GM12873 (cell line): ENCODE measurements around the gene ZNF496.

ENCODE experiments used
- TF ChIP-seq, protein P1 (sequence below): IDR thresholded peaks from 2 replicates; pipeline ENCODE4 v1.5.1; 2012; ENCODE audit warnings: low read depth, mild to moderate bottlenecking, moderate library complexity, low read length, control low read depth; ENCODE audit not compliant: insufficient read depth; ENCODE audit errors: missing control alignments

Gene ZNF496

DNA sequence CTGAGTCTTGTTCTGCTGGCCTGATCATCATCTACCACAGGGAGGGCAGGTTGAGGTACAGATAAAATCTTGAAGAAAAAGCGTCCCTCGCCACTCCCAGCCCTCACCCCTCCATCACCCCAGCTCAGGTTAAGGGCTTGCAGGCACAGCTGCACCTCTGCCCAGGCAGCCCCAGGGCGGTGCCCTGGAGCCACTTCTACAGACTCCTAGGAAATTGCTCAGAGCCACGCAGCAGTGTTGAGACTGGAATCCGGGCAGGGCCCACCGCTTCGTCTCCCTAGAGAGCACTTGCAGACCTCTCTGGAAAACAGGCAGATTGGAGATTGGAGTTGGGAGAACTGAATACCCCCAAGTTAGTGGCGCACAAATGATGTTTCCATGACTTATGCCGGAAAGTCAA is 40.5 kb downstream of the ZNF496 start:
- TF ChIP-seq, protein P1, sequence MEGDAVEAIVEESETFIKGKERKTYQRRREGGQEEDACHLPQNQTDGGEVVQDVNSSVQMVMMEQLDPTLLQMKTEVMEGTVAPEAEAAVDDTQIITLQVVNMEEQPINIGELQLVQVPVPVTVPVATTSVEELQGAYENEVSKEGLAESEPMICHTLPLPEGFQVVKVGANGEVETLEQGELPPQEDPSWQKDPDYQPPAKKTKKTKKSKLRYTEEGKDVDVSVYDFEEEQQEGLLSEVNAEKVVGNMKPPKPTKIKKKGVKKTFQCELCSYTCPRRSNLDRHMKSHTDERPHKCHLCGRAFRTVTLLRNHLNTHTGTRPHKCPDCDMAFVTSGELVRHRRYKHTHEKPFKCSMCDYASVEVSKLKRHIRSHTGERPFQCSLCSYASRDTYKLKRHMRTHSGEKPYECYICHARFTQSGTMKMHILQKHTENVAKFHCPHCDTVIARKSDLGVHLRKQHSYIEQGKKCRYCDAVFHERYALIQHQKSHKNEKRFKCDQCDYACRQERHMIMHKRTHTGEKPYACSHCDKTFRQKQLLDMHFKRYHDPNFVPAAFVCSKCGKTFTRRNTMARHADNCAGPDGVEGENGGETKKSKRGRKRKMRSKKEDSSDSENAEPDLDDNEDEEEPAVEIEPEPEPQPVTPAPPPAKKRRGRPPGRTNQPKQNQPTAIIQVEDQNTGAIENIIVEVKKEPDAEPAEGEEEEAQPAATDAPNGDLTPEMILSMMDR = no peak

DNA sequence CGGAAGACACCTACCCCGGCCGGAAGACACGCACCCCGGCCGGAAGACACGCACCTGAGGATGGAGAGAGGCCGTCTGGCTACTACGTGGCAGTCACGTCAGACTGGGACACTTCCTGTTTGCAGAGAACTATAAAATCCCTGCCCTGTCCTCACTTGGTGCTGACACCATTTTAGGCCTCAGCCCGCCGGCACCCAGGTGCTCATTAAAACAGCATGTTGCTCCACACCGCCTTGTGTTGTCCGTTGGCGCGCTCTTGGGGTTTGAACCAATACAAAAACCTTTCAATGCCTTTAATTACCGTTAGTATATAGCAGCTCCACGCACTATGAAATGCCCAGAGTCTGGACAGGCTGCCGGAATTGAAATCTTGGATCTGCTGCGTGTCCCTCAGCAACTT is 41.1 kb downstream of the ZNF496 start:
- TF ChIP-seq, protein P1 = no peak

DNA sequence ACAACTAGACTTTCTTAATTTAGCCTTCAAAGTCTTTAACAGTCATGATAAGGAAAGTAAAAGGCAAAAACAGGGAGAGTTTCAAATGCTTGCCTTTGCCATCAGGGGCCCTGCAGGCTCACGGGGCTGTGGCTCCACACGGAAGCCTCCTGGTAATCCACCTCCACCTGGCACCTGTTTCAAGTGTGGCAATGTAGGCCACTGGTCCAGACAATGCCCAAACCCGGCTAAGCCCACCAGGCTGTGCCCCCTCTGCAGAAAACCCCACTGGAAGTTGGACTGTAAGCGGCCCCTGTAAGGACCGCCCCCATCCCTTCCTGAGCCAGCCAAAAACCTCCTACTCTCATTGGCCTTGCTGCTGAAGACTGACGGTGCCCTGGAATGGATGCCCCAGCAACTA is 43.3 kb downstream of the ZNF496 start:
- TF ChIP-seq, protein P1 = no peak

DNA sequence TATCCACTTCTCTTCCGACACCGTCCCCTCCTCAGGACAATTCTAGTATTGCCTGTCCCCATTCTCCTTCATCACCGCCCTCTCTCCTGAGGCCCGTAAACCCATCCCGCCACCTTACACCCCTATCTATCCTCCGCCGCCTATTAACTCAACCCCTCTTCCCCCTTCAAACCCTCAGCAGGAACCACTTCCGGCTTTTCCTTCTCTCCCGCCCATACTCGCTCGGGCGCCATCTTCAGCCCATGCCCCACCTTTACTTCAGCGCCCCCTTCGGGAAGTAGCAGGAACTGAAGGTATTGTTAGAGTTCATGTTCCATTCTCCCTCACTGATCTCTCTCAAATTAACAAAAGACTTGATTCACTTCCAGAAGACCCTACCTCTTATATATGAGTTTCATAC is 44.2 kb downstream of the ZNF496 start:
- TF ChIP-seq, protein P1 = peak; percentile 21

DNA sequence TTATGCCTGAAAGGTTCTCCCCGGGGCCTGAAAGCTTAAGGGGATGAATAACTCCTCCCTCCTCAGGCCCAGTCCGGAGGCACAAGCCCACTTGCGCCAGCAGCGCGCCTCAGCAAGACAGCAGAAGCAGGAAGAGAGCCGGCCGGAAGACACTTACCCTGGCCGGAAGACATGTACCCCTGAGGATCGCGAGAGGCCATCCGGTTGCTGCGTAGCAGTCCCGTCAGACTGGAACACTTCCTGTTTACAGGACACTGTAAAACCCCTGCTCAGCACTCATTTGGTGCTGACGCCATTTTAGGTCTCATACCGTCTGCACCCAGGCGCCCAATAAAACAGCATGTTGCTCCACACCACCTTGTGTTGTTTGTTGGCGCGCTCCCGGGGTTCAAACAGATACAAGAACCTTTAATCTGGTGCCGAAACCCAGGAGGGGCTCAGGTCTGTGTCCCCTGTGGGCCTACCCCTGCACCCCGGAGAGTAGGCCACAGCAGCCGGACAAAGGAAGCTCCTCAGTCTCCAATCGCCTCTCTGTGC is 45.5 kb downstream of the ZNF496 start:
- TF ChIP-seq, protein P1 = no peak

DNA sequence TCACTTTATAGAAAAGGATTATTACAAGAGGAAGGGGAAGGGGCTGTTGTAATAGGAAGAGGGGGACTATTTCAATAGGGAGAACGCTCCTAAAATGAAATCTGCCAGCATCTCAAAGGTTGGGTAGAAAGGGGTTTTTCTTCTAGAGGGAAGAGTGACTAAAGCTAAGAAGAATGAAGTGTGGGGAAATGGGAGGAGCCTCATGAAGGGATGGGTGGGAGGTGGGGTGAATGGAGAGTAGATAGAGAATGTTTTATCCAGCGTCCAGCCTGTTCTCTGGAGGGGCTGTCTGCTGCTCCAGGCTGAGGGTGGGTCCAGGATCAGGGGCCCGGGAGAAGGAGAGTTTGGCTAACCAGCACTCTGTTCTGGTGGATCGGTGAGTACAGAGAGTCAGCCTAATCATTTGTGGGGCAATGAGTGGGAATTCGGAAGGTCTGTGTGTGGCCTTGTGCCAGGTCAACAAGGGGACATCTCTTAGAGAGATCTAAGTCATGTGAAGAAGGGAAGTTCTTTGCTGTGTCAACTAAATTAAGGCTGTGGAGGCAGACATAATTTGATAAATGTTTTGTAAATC is 50.6 kb downstream of the ZNF496 start:
- TF ChIP-seq, protein P1 = no peak

DNA sequence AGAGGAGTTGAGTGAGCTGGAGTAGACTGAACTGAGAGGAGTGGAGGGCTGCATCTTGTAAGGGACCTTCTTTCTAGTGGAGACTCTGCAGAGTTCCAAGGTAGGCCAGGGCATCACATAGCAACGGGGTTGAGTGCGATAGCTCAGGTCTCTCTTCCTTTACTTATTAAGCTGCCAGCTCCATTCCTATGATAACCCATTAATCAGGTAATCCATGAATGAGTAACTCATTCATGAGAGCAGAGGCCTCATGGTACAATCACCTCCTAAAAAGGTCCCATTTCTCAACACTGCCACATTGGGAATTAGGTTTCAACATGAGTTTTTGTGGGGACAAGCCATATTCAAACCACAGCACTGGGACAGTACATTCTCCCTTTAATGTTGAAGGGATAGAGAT is 54.5 kb downstream of the ZNF496 start:
- TF ChIP-seq, protein P1 = no peak
